Neuron (in vitro differentiated cells): ENCODE measurements around the gene CAAP1.
A peak's percentile ranks its signal among the peaks of the same experiment; 100 is the strongest.
"Not testable (repeated sequence)": the region's sequence is repeated elsewhere in the genome, so short reads cannot be mapped to it uniquely, and the experiment has no call there.

Experiments
- H2AFZ ChIP-seq: one replicate; pipeline ENCODE4 v1.6.1; 2013; ENCODE audit warnings: low read depth, mild to moderate bottlenecking, inconsistent platforms, low read length, moderate library complexity
- H3K27me3 ChIP-seq: one replicate; pipeline ENCODE4 v1.6.1; 2013; ENCODE audit warnings: low read length; ENCODE audit not compliant: insufficient read depth
- H3K36me3 ChIP-seq: one replicate; pipeline ENCODE4 v1.6.1; 2013; ENCODE audit warnings: low read length; ENCODE audit not compliant: insufficient read depth
- H3K4me1 ChIP-seq: one replicate; pipeline ENCODE4 v1.6.1; 2013; ENCODE audit warnings: low read length; ENCODE audit not compliant: insufficient read depth
- H3K4me3 ChIP-seq: 2 replicates; pipeline ENCODE4 v1.5.1; 2013; ENCODE audit warnings: mild to moderate bottlenecking, low read length, moderate library complexity
- H3K9me3 ChIP-seq: one replicate; pipeline ENCODE4 v1.6.1; 2013; ENCODE audit warnings: low read length

Gene CAAP1

DNA sequence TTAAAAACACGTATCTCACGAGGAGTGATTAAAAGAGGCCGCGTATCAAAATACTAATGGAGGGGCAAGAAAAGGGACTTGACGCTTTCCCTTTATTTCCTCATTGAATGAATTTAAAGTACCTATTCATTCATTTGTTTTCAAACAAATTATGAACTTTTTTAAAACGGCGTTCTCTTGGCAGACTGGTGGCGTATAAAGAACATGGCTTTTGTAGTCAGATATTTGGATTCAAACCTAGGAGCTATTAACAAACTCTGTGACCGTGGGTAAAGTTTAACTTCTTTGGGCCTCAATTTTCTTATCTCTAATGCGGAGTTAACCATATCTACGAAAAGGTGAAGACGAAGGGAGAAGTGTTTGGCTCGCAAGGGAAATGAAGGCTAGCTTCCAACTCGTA lies 876 bp downstream of the CAAP1 start:
- no peaks in the 10 kb centered on the region for H3K9me3 ChIP-seq
- H3K4me1 ChIP-seq = peaks cover 8% of the 10 kb centered on the region
- H2AFZ ChIP-seq = peak overlapping the region; percentile 87
- H3K36me3 ChIP-seq = peaks cover 1% of the 10 kb centered on the region
- no peaks in the 10 kb centered on the region for H3K27me3 ChIP-seq
- H3K4me3 ChIP-seq = peak overlapping the region; percentile 92

DNA sequence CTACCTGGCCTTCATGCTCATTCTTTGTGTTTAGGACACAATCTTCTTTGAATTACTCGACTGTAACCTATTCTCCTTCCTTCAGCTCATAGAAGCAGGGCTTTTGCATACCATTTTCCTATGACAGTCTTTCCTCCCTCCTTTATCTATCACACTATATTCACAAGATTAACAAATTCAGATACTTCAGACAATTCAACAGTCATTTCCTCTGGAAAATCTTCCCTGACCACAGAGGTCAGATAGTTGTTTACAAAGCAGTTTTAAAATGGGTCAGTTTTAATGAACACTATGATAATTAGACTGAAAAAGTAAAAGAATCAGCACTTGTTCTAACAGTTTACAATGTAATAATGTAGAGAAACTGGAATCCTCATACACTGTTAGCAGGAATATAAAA lies 4.3 kb downstream of the CAAP1 start:
- no peaks in the 10 kb centered on the region for H3K9me3 ChIP-seq
- H3K27me3 ChIP-seq = no peaks in the 10 kb centered on the region
- no peak overlapping the region for H3K4me3 ChIP-seq
- H3K4me1 ChIP-seq = peaks cover 7% of the 10 kb centered on the region
- peaks cover 13% of the 10 kb centered on the region for H3K36me3 ChIP-seq
- H2AFZ ChIP-seq = no peak overlapping the region

DNA sequence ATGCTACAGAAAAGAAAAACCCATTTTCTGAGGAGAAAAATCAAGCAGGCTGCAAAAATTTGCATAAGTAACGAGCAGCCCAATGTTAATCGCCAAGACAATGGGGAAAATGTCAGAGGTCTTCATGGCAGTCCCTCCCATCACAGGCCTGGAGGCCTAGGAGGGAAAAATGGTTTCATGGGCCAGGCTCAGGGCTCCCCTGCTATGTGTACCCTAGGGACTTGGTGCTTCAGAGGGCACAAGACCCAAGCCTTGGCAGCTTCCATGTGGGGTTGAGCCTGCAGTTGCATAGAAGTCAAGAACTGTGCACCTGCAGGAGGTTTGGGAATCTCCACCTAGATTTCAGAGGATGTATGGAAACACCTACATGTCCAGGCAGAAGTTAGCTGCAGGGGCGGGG lies 10.4 kb downstream of the CAAP1 start:
- Histone ChIP-seq H3K9me3 (peaks cover 22% of the 10 kb centered on the region), H2AFZ (no peak overlapping the region), H3K4me3 (no peak overlapping the region), H3K4me1 (no peaks in the 10 kb centered on the region), H3K27me3 (no peaks in the 10 kb centered on the region), H3K36me3 (peaks cover 56% of the 10 kb centered on the region)

DNA sequence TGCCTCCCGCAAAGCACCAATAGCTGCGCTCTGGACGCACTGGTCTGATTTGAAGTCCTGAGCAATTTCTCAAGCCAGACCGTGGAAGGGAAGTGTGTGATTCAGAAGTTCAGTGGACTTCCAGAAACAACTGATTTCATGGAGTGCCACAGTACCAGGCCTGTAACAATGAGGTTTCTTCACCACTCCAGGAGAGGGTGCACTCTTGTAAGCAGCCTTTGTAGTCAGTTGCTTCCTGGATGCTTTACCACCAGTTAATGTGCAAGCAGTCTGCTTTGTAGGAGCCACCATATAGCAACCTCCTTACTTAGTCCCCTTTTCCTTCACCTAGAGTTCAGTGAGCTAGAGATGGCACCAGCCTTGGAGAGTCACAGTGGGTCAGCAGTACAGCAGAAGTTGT lies 12.3 kb downstream of the CAAP1 start:
- H2AFZ ChIP-seq = no peak overlapping the region
- peaks cover 48% of the 10 kb centered on the region for H3K36me3 ChIP-seq
- no peak overlapping the region for H3K4me3 ChIP-seq
- H3K4me1 ChIP-seq = no peaks in the 10 kb centered on the region
- H3K9me3 ChIP-seq = peaks cover 22% of the 10 kb centered on the region
- H3K27me3 ChIP-seq = no peaks in the 10 kb centered on the region

DNA sequence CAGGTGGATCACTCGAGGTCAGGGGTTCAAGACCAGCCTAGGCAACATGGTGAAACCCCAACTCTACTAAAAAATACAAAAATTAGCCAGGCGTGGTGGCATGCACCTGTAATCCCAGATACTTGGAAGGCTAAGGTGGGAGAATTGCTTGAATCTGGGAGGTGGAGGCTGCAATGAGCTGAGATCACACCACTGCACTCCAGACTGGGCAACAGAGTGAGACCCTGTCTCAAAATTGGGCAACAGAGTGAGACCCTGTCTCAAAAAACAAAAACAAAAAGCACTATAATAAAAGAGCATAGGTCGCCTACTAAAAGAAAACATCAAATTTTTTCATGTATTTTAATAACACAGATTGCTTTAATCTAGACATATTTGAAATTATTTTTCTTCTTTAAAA lies 17.4 kb downstream of the CAAP1 start:
- H3K27me3 ChIP-seq, H3K4me3 ChIP-seq, H2AFZ ChIP-seq, H3K4me1 ChIP-seq, H3K9me3 ChIP-seq: not testable (repeated sequence)
- peaks cover 18% of the 10 kb centered on the region for H3K36me3 ChIP-seq

DNA sequence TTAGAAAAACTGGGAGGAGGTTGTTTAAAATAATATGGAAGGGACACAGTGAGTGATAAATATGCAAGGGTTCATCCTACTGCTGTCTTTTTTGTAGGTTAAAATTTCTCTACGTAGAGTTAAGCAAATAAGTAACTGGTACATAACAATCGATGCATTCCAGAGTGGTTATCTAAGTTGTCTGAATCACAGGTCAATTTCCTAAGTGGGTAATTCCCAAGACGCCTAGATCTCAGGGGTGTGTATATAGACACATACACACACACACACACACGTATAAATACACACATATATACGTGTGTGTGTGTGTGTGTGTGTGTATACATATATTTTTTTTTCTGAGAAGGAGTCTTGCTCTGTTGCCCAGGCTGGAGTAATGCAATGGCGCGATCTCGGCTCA lies 22.3 kb downstream of the CAAP1 start:
- no peaks in the 10 kb centered on the region for H3K9me3 ChIP-seq
- no peaks in the 10 kb centered on the region for H3K4me1 ChIP-seq
- H3K27me3 ChIP-seq = no peaks in the 10 kb centered on the region
- H3K36me3 ChIP-seq = peaks cover 22% of the 10 kb centered on the region
- H3K4me3 ChIP-seq = no peak overlapping the region
- no peak overlapping the region for H2AFZ ChIP-seq

DNA sequence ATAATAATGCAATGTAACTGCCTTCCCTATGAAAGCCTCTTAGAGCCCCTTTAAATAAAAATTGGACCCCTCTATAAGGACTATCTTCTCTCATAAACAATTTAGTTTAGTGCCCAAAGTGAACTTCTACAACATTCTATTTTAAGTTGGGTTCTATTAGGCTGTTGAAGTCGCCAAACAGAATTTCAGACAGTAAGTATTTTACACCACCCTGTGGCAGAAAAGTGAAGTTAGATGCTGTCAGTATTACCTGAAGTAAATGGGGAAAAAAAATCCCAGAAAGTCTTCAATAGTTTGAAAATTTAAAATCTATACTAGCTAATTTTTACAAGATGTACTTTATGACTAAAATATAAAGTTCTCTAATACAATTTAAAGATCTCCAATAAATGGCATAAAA lies 29.5 kb downstream of the CAAP1 start:
- no peaks in the 10 kb centered on the region for H3K9me3 ChIP-seq
- no peak overlapping the region for H3K4me3 ChIP-seq
- H3K27me3 ChIP-seq = no peaks in the 10 kb centered on the region
- peaks cover 18% of the 10 kb centered on the region for H3K36me3 ChIP-seq
- no peak overlapping the region for H2AFZ ChIP-seq
- H3K4me1 ChIP-seq = no peaks in the 10 kb centered on the region

DNA sequence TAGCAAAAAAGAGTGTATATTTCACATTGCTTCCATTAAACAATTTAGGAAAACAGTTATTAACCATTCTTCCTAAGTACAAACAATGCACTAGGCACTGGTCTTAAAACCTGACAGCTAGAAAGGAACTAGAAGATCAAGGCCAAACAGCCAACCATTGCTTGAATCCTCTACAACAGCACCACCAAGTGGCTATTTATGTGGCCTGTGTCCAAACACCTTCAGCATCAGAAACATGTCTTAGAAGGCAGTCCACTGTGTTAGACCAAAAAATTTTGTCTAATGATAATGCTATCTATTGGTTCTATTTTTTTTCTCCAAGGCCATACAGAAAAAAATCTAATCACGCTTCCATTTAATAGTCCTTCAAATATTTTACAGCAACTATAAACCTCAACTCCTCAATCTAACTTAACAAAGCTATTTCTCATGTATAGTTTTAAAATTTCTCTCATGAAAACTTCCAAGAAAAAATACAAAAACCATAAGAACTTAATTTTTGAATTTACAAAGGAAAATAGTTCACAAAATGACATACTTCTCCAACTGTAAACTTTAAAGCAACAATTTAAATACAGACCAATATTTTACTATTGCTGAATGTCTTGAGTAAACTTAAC lies 36.1 kb downstream of the CAAP1 start:
- H3K9me3 ChIP-seq = peaks cover 5% of the 10 kb centered on the region
- H3K27me3 ChIP-seq = no peaks in the 10 kb centered on the region
- H3K4me3 ChIP-seq = no peak overlapping the region
- peaks cover 50% of the 10 kb centered on the region for H3K36me3 ChIP-seq
- no peaks in the 10 kb centered on the region for H3K4me1 ChIP-seq
- H2AFZ ChIP-seq = no peak overlapping the region

DNA sequence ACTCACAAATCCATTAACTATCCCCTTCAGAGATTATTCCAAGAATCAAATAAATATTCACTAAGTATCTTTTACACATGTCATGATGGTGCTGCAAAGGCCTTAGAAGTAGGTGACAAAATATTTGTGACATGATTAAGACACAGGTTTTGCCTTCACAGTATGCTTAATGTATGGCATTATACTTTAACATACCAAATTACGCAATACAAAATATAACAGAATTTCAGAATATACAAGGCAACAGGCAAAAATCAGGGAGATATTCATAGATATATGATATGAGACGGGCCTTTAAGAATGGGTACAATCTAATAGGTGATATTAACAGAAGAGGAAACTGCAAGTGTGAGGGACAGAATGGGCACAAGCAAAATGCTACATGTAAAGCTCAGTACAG lies 41.6 kb downstream of the CAAP1 start:
- no peak overlapping the region for H3K4me3 ChIP-seq
- H3K36me3 ChIP-seq = peaks cover 54% of the 10 kb centered on the region
- no peak overlapping the region for H2AFZ ChIP-seq
- H3K4me1 ChIP-seq = no peaks in the 10 kb centered on the region
- H3K9me3 ChIP-seq = peaks cover 5% of the 10 kb centered on the region
- H3K27me3 ChIP-seq = no peaks in the 10 kb centered on the region

DNA sequence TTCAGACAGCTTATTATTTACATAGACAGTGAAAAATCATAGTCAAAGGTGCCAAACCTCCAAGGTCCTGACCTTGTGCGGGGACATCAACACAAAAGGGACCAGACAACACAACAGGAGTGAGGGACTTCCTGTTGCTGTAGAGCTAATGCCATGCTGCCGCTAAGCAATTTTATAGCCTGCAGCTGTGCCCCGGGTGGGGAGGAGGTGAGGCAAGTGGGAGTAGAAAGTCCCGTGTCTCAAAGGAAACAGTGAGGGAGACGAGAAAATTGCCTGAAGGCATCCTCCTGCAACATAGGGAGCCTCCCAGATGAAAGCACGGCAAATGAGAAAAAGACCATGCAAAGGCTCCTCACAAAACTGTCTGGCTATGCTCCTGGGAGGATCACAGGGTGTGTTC lies 58.8 kb downstream of the CAAP1 start:
- Histone ChIP-seq H2AFZ (no peak overlapping the region), H3K4me3 (no peak overlapping the region), H3K4me1 (no peaks in the 10 kb centered on the region), H3K9me3 (no peaks in the 10 kb centered on the region), H3K27me3 (no peaks in the 10 kb centered on the region), H3K36me3 (peaks cover 8% of the 10 kb centered on the region)

DNA sequence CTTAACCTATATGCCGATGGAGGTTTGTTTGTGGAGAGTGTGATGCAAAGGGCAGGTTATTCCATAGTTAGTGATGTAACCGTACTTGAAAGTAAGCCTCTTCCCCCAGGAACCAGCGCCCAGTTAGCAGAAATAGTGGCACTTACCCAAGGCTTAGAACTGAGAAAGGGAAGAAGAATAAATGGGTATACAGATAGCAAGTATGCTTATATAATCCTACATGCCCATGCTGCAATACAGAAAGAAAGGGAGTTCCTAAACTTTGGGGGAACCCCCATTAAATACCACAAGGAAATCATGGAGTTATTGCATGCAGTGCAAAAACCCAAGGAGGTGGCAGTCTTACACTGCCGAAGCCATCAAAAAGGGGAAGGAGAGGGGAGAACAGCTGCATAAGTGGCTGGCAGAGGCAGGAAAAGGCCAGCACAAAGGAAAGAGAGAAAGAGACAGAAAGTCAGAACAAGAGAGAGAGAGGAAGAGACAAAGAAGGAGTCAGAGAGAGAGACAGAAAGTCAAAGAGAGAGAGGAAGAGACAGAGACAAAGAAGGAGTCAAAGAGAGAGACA lies 64.1 kb downstream of the CAAP1 start:
- H3K4me1 ChIP-seq, H3K36me3 ChIP-seq, H3K27me3 ChIP-seq, H3K4me3 ChIP-seq, H3K9me3 ChIP-seq, H2AFZ ChIP-seq: not testable (repeated sequence)

DNA sequence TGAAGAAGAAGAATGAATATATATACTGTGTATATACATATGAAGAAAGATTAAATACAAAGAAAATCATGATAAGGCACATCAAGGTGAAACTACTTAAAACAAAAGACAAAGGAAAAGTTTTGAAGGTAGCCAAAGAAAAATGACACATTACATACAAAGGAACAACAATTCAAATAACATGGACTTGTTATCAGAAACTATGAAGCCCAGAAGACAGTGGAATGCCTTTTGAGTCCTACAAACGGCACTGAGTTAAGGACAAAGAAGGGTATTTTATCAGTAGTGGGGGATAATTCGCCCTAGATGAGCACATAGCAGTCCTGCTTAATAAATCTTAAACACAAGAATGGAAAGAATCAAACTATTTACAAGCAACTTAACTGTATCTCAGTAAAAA lies 77.8 kb downstream of the CAAP1 start:
- Histone ChIP-seq H3K27me3 (no peaks in the 10 kb centered on the region), H3K4me3 (no peak overlapping the region), H3K9me3 (no peaks in the 10 kb centered on the region), H3K36me3 (no peaks in the 10 kb centered on the region), H2AFZ (no peak overlapping the region), H3K4me1 (no peaks in the 10 kb centered on the region)

DNA sequence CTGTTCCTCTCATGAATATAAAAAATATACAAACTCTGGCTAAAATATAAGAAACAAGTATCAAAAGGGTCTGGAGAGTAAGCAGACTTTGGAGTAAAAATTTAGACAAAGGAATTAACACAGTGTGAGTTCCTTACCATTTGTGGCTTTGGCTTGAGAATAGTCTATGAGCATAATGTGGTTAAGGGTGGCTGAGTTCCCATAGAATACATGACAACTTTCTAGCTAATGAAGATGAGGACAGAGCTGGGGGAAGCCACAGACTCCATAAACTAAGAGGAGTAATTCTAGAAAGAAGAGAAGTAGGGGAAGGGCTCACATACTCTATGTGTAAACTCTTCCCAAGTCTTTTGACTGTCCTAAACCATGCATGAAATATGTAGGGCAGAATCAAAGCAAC lies 79.4 kb downstream of the CAAP1 start:
- Histone ChIP-seq H3K4me1 (no peaks in the 10 kb centered on the region), H3K27me3 (no peaks in the 10 kb centered on the region), H3K4me3 (no peak overlapping the region), H3K9me3 (no peaks in the 10 kb centered on the region), H3K36me3 (no peaks in the 10 kb centered on the region), H2AFZ (no peak overlapping the region)

DNA sequence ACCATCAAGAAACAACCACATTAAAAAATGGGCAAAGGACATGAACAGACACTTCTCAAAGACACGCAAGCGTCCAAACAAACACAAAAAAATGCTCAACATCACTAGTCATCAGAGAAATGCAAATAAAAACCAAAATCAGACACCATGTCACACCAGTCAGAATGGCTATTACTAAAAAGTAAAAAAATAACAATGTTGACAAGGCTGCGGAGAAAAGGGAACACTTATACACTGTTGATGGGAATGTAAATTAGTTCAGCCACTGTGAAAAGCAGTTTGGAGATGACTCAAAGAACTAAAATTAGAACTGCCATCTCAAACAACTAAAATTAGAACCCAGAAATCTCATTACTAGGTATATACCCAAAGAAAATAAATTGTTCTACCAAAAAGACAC lies 80.4 kb downstream of the CAAP1 start:
- H3K9me3 ChIP-seq = no peaks in the 10 kb centered on the region
- H3K4me1 ChIP-seq = no peaks in the 10 kb centered on the region
- H3K4me3 ChIP-seq = no peak overlapping the region
- no peaks in the 10 kb centered on the region for H3K27me3 ChIP-seq
- H3K36me3 ChIP-seq = no peaks in the 10 kb centered on the region
- H2AFZ ChIP-seq = no peak overlapping the region
